ENCODE data around the gene SETD3.
"Not testable (repeated sequence)": the region's sequence is repeated elsewhere in the genome, so short reads cannot be mapped to it uniquely, and the experiment has no call there.

The SETD3 gene

GRCh38 chr14:99354166-99354875, 126.3 kb downstream of the SETD3 start:
- DNase-seq, result no peak

- no peak for DNase-seq
These were observed 127.9 kb downstream of the SETD3 start for GRCh38 chr14:99352688-99353280.

- DNase-seq, result no peak
These were observed 129.3 kb downstream of the SETD3 start for GRCh38 chr14:99351166-99352007.

GRCh38 chr14:99350751-99351150, 129.9 kb downstream of the SETD3 start:
- DNase-seq, result no peak

- no peak for DNase-seq
These were observed 130.8 kb downstream of the SETD3 start for GRCh38 chr14:99349721-99350495.

GRCh38 chr14:99348816-99349614, 131.6 kb downstream of the SETD3 start:
- no peak for DNase-seq

GRCh38 chr14:99348231-99348630, 132.4 kb downstream of the SETD3 start:
- not testable (repeated sequence) for DNase-seq

Data from EL (cell line).